HepG2 (cell line): Measurements from ENCODE around the gene PYGO2. TPM values are rescaled to one million over a fixed set of nuclear protein-coding genes. Genes with fewer than 3 reads are reported as not detected.
A peak's percentile ranks its signal among the peaks of the same experiment; 100 is the strongest.

Source experiments
- ARID5B ChIP-seq: IDR thresholded peaks from 2 replicates; pipeline ENCODE4 v1.4.0; 2020; ENCODE audit warnings: mild to moderate bottlenecking, missing genetic modification reagents
- DBP ChIP-seq: sonication (generic); formaldehyde crosslinking; IDR thresholded peaks from 2 replicates; pipeline ENCODE4 v1.4.0; 2020; ENCODE audit warnings: missing genetic modification reagents; ENCODE audit errors: not compliant biosample characterization
- EED ChIP-seq: sonication (generic); formaldehyde crosslinking; IDR thresholded peaks from 2 replicates; pipeline ENCODE4 v1.5.0; 2020; ENCODE audit warnings: mild to moderate bottlenecking, missing genetic modification reagents
- ERF ChIP-seq: IDR thresholded peaks from 2 replicates; pipeline ENCODE4 v1.6.1; 2018; ENCODE audit warnings: missing biosample characterization, missing genetic modification reagents
- HNRNPLL ChIP-seq: fragments of 200-400 bp; formaldehyde crosslinking; IDR thresholded peaks from 2 replicates; pipeline ENCODE4 v1.6.1; 2017; ENCODE audit warnings: mild to moderate bottlenecking, low read depth, low read length; ENCODE audit not compliant: poor library complexity, severe bottlenecking
- HNRNPUL1 ChIP-seq: fragments of 200-400 bp; formaldehyde crosslinking; IDR thresholded peaks from 2 replicates; pipeline ENCODE4 v1.6.1; 2017; ENCODE audit warnings: low read depth, mild to moderate bottlenecking, low read length, moderate library complexity
- KDM3A ChIP-seq: IDR thresholded peaks from 2 replicates; pipeline ENCODE4 v1.6.1; 2018; ENCODE audit warnings: low read depth, missing compliant biosample characterization
- LCORL ChIP-seq, 2 experiments: fragments of 450-650 bp in 1 of 2; sonication (generic) in 1 of 2; formaldehyde crosslinking in 1 of 2; IDR thresholded peaks; 2 replicates each; pipeline versions ENCODE4 v1.5.0 to v1.6.1; 2017 to 2020; ENCODE audit warnings: antibody characterized with exemption in 1 of 2, missing genetic modification reagents in 1 of 2
- MNT ChIP-seq: fragments of 450-650 bp; IDR thresholded peaks from 2 replicates; pipeline ENCODE4 v1.6.1; 2016
- RCOR2 ChIP-seq: IDR thresholded peaks from 2 replicates; pipeline ENCODE4 v1.6.1; 2016; ENCODE audit warnings: missing biosample characterization, missing genetic modification reagents
- SAP130 ChIP-seq: IDR thresholded peaks from 2 replicates; pipeline ENCODE4 v1.6.1; 2016; ENCODE audit warnings: low read depth
- SKIL ChIP-seq: sonication (generic); formaldehyde crosslinking; IDR thresholded peaks from 2 replicates; pipeline ENCODE4 v1.8.0; 2022; ENCODE audit warnings: missing genetic modification reagents, mild to moderate bottlenecking, moderate library complexity, borderline replicate concordance
- TCF7L2 ChIP-seq: IDR thresholded peaks from 2 replicates; pipeline ENCODE4 v1.6.1; 2011; ENCODE audit warnings: mild to moderate bottlenecking, low read depth, low read length, moderate library complexity
- THAP8 ChIP-seq: sonication (generic); formaldehyde crosslinking; IDR thresholded peaks from 2 replicates; pipeline ENCODE4 v1.5.1; 2020; ENCODE audit warnings: missing genetic modification reagents, mild to moderate bottlenecking, borderline replicate concordance
- U2AF1 ChIP-seq: fragments of 200-400 bp; formaldehyde crosslinking; optimal IDR thresholded peaks from 2 replicates; pipeline ENCODE3; 2017; ENCODE audit warnings: mild to moderate bottlenecking, low read depth, low read length
- ZBTB38 ChIP-seq: sonication (generic); formaldehyde crosslinking; IDR thresholded peaks from 2 replicates; pipeline ENCODE4 v1.5.1; 2020; ENCODE audit warnings: mild to moderate bottlenecking, missing genetic modification reagents
- ZNF160 ChIP-seq: sonication (generic); formaldehyde crosslinking; IDR thresholded peaks from 2 replicates; pipeline ENCODE4 v1.8.0; 2022; ENCODE audit warnings: mild to moderate bottlenecking, inconsistent platforms, missing genetic modification reagents
- ZNF205 ChIP-seq: IDR thresholded peaks from 2 replicates; pipeline ENCODE4 v1.6.1; 2018; ENCODE audit warnings: missing biosample characterization, missing genetic modification reagents
- ZNF260 ChIP-seq: sonication (generic); formaldehyde crosslinking; IDR thresholded peaks from 2 replicates; pipeline ENCODE4 v1.4.0; 2020; ENCODE audit warnings: missing genetic modification reagents, low read depth, mild to moderate bottlenecking, borderline replicate concordance
- ZNF337 ChIP-seq: sonication (generic); formaldehyde crosslinking; IDR thresholded peaks from 2 replicates; pipeline ENCODE4 v1.5.1; 2020; ENCODE audit warnings: missing genetic modification reagents, low read depth, mild to moderate bottlenecking, borderline replicate concordance
- polyA plus RNA-seq, 8 experiments: library from polyadenylated mRNA; depleted of rRNA in 3 of 8; stranded (reverse) in 7 of 8; unstranded in 1 of 8; fragments of >200 nt; fragmentation: Illumina TruSeq in 4 of 8; extraction: Trizol in 4 of 8; gene quantifications; 2 replicates each; pipeline versions ENCODE4 v1.2.1 to v1.2.3, GENCODE V29; 2011 to 2016; ENCODE audit warnings: low read depth in 4 of 8, missing spikeins in 1 of 8, mixed read lengths in 1 of 8; ENCODE audit not compliant: insufficient read depth in 1 of 8
- total RNA-seq, 5 experiments: library from RNA; depleted of rRNA; stranded (reverse); fragments of >200 nt; fragmentation: Illumina TruSeq; extraction: Trizol; gene quantifications; 2 replicates each; pipeline ENCODE4 v1.2.3, GENCODE V29; 2016; ENCODE audit warnings: low read depth in 1 of 5

PYGO2 gene
- total and polyA plus RNA-seq, 2 of the 13 experiments (the other 11 are each of a cell fraction or from before 2014, with no cell fraction given), result 20.3 to 21.8 TPM

- TF ChIP-seq SKIL (CRISPR knock-in tag) (no peak), KDM3A (CRISPR knock-in tag) (no peak), ZNF205 (CRISPR knock-in tag) (no peak), ERF (CRISPR knock-in tag) (peak; percentile 47; the same call in 1 of the 2 replicates), MNT (peak; percentile 62), LCORL (IDR thresholded peaks at IDR 0.05) (no peak), LCORL (CRISPR knock-in tag; IDR thresholded peaks at IDR 0.05) (peak; percentile 61), RCOR2 (CRISPR knock-in tag) (no peak), ZNF337 (CRISPR knock-in tag) (no peak), U2AF1 (no peak), HNRNPUL1 (no peak), ZNF260 (CRISPR knock-in tag) (no peak), ARID5B (peak; percentile 36; the same call in 1 of the 2 replicates), DBP (no peak), EED (no peak), ZNF160 (no peak), HNRNPLL (no peak), TCF7L2 (no peak), SAP130 (CRISPR knock-in tag) (peak; percentile 77), THAP8 (CRISPR knock-in tag) (no peak), ZBTB38 (CRISPR knock-in tag) (peak; percentile 29; the same call in 1 of the 2 replicates)
Observed at GRCh38 chr1:154999571-155000410, 38.2 kb upstream of the PYGO2 start (continued).
